Fibroblast of skin of back (primary cell): ENCODE data around the gene NACA2.
"Not testable (repeated sequence)": the region's sequence is repeated elsewhere in the genome, so short reads cannot be mapped to it uniquely, and the experiment has no call there.

Experiments used
- DNase-seq: peaks from one replicate; pipeline ENCODE4 v3.0.0-alpha.2; 2013

Gene NACA2

GRCh38 chr17:61575352-61575975, 15.6 kb downstream of the NACA2 start:
- no peak for DNase-seq

- DNase-seq: peak; percentile 24
Observed at GRCh38 chr17:61574542-61575351, 16.3 kb downstream of the NACA2 start.

- DNase-seq: not testable (repeated sequence)
Observed at GRCh38 chr17:61572547-61572946, 18.5 kb downstream of the NACA2 start.

- no peak for DNase-seq
Observed at GRCh38 chr17:61571624-61572023, 19.4 kb downstream of the NACA2 start.

- no peak for DNase-seq
Observed at GRCh38 chr17:61570118-61570517, 20.9 kb downstream of the NACA2 start.

GRCh38 chr17:61569525-61569924, 21.5 kb downstream of the NACA2 start:
- DNase-seq: not testable (repeated sequence)

GRCh38 chr17:61568219-61569072, 22.6 kb downstream of the NACA2 start:
- no peak for DNase-seq

- DNase-seq: no peak
Observed at GRCh38 chr17:61567045-61567802, 23.8 kb downstream of the NACA2 start.

GRCh38 chr17:61566448-61566847, 24.6 kb downstream of the NACA2 start:
- DNase-seq: not testable (repeated sequence)

GRCh38 chr17:61565850-61566249, 25.2 kb downstream of the NACA2 start:
- not testable (repeated sequence) for DNase-seq

GRCh38 chr17:61565213-61565612, 25.8 kb downstream of the NACA2 start:
- no peak for DNase-seq

GRCh38 chr17:61562287-61562686, 28.7 kb downstream of the NACA2 start:
- DNase-seq: no peak

GRCh38 chr17:61561354-61561753, 29.7 kb downstream of the NACA2 start:
- no peak for DNase-seq

GRCh38 chr17:61560071-61560470, 30.9 kb downstream of the NACA2 start:
- no peak for DNase-seq

GRCh38 chr17:61556224-61557188, 34.5 kb downstream of the NACA2 start:
- peak; percentile 14 for DNase-seq

GRCh38 chr17:61555127-61555566, 35.9 kb downstream of the NACA2 start:
- no peak for DNase-seq

GRCh38 chr17:61554209-61554608, 36.8 kb downstream of the NACA2 start:
- no peak for DNase-seq

GRCh38 chr17:61552560-61552959, 38.5 kb downstream of the NACA2 start:
- not testable (repeated sequence) for DNase-seq

- DNase-seq: peak; percentile 50
Observed at GRCh38 chr17:61551255-61551742, 39.7 kb downstream of the NACA2 start.

GRCh38 chr17:61547113-61547512, 43.9 kb downstream of the NACA2 start:
- DNase-seq: no peak
